ENCODE measurements around the gene AIPL1. TPM values are rescaled to one million over a fixed set of nuclear protein-coding genes. Genes with fewer than 3 reads are reported as not detected.

Gene AIPL1
- total and polyA plus RNA-seq, 2 donors (not counting 1 experiment from before 2014, with no cell fraction given), result not detected

DNA sequence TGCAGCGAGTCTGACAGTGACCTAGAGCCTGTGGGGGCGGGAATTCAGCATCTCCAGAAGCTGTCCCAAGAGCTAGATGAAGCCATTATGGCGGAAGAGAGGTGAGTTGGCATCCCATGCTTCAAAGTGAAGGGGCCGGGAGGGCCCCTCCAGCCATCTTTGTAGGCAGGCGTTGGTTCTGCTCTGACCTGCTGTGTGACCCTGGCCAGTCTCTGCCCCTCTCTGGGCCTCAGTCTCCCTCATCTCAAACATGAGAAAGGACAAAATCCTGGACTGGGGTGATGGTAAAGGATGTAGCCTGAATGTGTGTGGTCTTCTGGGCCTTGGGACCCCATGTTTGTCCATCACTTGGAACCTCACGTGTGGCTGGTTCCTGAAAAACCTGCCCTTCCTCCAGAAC lies 14.4 kb upstream of the AIPL1 start:
- H2AFZ ChIP-seq (ENCODE audit: insufficient read depth, low read depth, low read length, poor library complexity, severe bottlenecking), result no peak overlapping the region
- no peak overlapping the region for H3K27ac Mint-ChIP-seq
- H3K9ac ChIP-seq (ENCODE audit: low read length), result no peak overlapping the region
- 99% methylated on average over 6 of the region's 6 CpGs for WGBS (ENCODE audit: insufficient coverage)
- H3K27ac ChIP-seq (ENCODE audit: low read length in 2 of 2), result no peak overlapping the region
- H3K9me3 ChIP-seq (ENCODE audit: control extremely low read depth in 1 of 3, control insufficient read depth in 2 of 3, insufficient read depth in 1 of 3, low read length in 2 of 3), result no peaks in the 10 kb centered on the region
- peaks cover 0 to 4% of the 10 kb centered on the region in 2 donors for H3K4me1 ChIP-seq (ENCODE audit: control insufficient read depth in 2 of 2, insufficient read depth in 2 of 2, low read length in 2 of 2)
- H3K4me2 ChIP-seq (replicated peaks; ENCODE audit: low read depth, low read length, poor library complexity, severe bottlenecking), result no peak overlapping the region
- ChIA-PET POLR2A (no interaction called here), CTCF (no interaction called here)
- H3K4me1 Mint-ChIP-seq, result peaks cover 27% of the 10 kb centered on the region
- TF ChIP-seq EZH2 (IDR thresholded peaks at IDR 0.05; ENCODE audit: borderline replicate concordance, insufficient read depth, low read depth, low read length, poor library complexity, severe bottlenecking), result no peak
- TF ChIP-seq, protein P1, sequence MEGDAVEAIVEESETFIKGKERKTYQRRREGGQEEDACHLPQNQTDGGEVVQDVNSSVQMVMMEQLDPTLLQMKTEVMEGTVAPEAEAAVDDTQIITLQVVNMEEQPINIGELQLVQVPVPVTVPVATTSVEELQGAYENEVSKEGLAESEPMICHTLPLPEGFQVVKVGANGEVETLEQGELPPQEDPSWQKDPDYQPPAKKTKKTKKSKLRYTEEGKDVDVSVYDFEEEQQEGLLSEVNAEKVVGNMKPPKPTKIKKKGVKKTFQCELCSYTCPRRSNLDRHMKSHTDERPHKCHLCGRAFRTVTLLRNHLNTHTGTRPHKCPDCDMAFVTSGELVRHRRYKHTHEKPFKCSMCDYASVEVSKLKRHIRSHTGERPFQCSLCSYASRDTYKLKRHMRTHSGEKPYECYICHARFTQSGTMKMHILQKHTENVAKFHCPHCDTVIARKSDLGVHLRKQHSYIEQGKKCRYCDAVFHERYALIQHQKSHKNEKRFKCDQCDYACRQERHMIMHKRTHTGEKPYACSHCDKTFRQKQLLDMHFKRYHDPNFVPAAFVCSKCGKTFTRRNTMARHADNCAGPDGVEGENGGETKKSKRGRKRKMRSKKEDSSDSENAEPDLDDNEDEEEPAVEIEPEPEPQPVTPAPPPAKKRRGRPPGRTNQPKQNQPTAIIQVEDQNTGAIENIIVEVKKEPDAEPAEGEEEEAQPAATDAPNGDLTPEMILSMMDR (IDR thresholded peaks at IDR 0.05), result no peak
- no peak overlapping the region for H3K4me3 Mint-ChIP-seq
- no peak overlapping the region for H3K4me3 ChIP-seq (ENCODE audit: control extremely low read depth in 1 of 5, extremely low read depth in 1 of 5, insufficient read depth in 1 of 5, low read depth in 2 of 5, low read length in 4 of 5)
- no peaks in the 10 kb centered on the region for H3K79me2 ChIP-seq (ENCODE audit: control insufficient read depth, insufficient read depth, low read length)
- no peaks in the 10 kb centered on the region for H3K27me3 Mint-ChIP-seq
- no peaks in the 10 kb centered on the region for H3K27me3 ChIP-seq (replicated peaks in 1 of 4; ENCODE audit: control extremely low read depth in 1 of 4, control insufficient read depth in 3 of 4, insufficient read depth in 4 of 4, low read length in 3 of 4)
- H3K36me3 ChIP-seq (replicated peaks in 1 of 2; ENCODE audit: control extremely low read depth in 1 of 2, control insufficient read depth in 1 of 2, extremely low read depth in 1 of 2, insufficient read depth in 2 of 2, low read length in 1 of 2), result no peaks in the 10 kb centered on the region
- ATAC-seq (ENCODE audit: low read depth) (no peak), DNase-seq (no peak)
- H3K9me3 Mint-ChIP-seq (ENCODE audit: insufficient read depth), result no peaks in the 10 kb centered on the region
- intact Hi-C loops (cut with micrococcal nuclease), result no loop called here
- H4K20me1 ChIP-seq (ENCODE audit: control insufficient read depth, insufficient read depth, low read length, poor library complexity, severe bottlenecking), result no peaks in the 10 kb centered on the region

DNA sequence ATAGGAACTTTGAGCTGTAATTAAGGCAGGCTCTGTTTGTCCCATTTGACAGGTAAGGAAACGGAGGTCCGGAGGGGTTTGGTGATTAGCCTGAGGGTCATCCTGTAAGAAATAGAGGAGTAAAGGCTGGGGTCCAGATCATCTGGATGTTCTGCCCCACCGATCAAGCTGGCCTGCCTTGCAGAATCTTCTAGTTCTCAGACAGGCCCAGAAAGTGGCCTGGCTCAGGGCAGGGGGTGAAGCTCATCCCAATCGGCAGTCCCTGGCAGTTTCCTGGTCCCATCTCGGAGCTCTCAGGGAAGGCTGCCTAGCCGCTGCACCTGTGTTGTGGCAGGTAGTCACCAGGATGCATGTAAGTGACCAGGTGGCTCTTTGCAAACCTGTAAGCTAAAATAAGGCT lies 13.6 kb upstream of the AIPL1 start:
- 93% methylated on average over 5 of the region's 6 CpGs for WGBS (ENCODE audit: insufficient coverage)
- Histone ChIP-seq H2AFZ (ENCODE audit: insufficient read depth, low read depth, low read length, poor library complexity, severe bottlenecking) (no peak overlapping the region), H3K9me3 (ENCODE audit: control extremely low read depth in 1 of 3, control insufficient read depth in 2 of 3, insufficient read depth in 1 of 3, low read length in 2 of 3) (no peaks in the 10 kb centered on the region), H3K4me1 (ENCODE audit: control insufficient read depth in 2 of 2, insufficient read depth in 2 of 2, low read length in 2 of 2) (peaks cover under 1 to 10% of the 10 kb centered on the region in 2 donors), H4K20me1 (ENCODE audit: control insufficient read depth, insufficient read depth, low read length, poor library complexity, severe bottlenecking) (no peaks in the 10 kb centered on the region), H3K79me2 (ENCODE audit: control insufficient read depth, insufficient read depth, low read length) (no peaks in the 10 kb centered on the region), H3K36me3 (replicated peaks in 1 of 2; ENCODE audit: control extremely low read depth in 1 of 2, control insufficient read depth in 1 of 2, extremely low read depth in 1 of 2, insufficient read depth in 2 of 2, low read length in 1 of 2) (no peaks in the 10 kb centered on the region), H3K27me3 (replicated peaks in 1 of 4; ENCODE audit: control extremely low read depth in 1 of 4, control insufficient read depth in 3 of 4, insufficient read depth in 4 of 4, low read length in 3 of 4) (no peaks in the 10 kb centered on the region), H3K4me3 (ENCODE audit: control extremely low read depth in 1 of 5, extremely low read depth in 1 of 5, insufficient read depth in 1 of 5, low read depth in 2 of 5, low read length in 4 of 5) (no peak overlapping the region), H3K9ac (ENCODE audit: low read length) (no peak overlapping the region), H3K27ac (ENCODE audit: low read length in 2 of 2) (no peak overlapping the region), H3K4me2 (replicated peaks; ENCODE audit: low read depth, low read length, poor library complexity, severe bottlenecking) (no peak overlapping the region)
- Mint-ChIP-seq H3K4me1 (peaks cover 26% of the 10 kb centered on the region), H3K9me3 (ENCODE audit: insufficient read depth) (no peaks in the 10 kb centered on the region), H3K27me3 (no peaks in the 10 kb centered on the region), H3K4me3 (no peak overlapping the region), H3K27ac (no peak overlapping the region)
- ChIA-PET POLR2A (no interaction called here), CTCF (no interaction called here)
- DNase-seq, result no peak
- intact Hi-C loops (cut with micrococcal nuclease), result no loop called here
- TF ChIP-seq, protein P1 (IDR thresholded peaks at IDR 0.05), result no peak
- no peak for TF ChIP-seq EZH2 (IDR thresholded peaks at IDR 0.05; ENCODE audit: borderline replicate concordance, insufficient read depth, low read depth, low read length, poor library complexity, severe bottlenecking)
- no peak for ATAC-seq (ENCODE audit: low read depth)
